ENCODE results near the gene MYL6B.
"Not testable (repeated sequence)": the region's sequence is repeated elsewhere in the genome, so short reads cannot be mapped to it uniquely, and the experiment has no call there.

MYL6B gene

DNA sequence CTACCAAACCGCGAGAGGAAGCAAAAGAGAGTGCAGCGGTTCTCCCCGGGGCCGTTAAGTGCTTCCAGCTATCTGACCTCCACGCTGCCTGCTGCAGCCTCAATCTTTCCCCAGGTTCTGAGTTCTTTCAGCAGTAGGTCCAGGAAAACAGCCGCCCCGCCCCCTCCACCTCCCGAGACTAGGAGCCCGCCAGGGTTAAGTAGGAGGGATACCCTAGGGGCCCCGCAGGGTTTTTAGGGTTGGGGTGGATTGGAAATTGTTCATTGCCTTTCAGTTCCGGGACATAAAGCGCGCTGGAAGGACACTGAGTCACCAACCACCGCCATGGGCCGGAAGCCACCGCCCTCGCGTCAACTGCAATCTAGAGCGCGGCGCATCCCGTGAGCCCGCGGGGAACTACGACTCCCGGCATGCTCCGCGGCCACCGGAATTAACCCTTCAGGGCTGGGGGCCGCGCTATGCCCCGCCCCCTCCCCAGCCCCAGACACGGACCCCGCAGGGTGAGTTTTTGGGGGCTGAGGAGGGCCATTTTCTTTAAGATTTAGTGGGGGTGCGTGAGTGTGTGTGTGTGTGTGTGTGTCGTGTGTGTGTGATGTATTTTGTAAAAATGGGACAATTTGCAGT is at the start of gene MYL6B:
Gene MYL6B, plus strand, starts transcription at position 456 of the 624 bp plus-strand sequence. CDS start 1,332 bp downstream, outside the sequence.
- Mint-ChIP-seq H3K4me1 (peaks cover 14% of the 10 kb centered on the region), H3K4me3 (peak within 1 kb of the TSS; percentile 96), H3K27me3 (no peaks in the 10 kb centered on the region), H3K27ac (peak within 1 kb of the TSS; percentile 83), H3K9me3 (no peaks in the 10 kb centered on the region), H3K36me3 (no peaks in the 10 kb centered on the region)
- DNase-seq (ENCODE audit: low spot score in 2 of 2) (peak; percentile 76 to 82), ATAC-seq (ENCODE audit: low read depth) (peak; percentile 89)

DNA sequence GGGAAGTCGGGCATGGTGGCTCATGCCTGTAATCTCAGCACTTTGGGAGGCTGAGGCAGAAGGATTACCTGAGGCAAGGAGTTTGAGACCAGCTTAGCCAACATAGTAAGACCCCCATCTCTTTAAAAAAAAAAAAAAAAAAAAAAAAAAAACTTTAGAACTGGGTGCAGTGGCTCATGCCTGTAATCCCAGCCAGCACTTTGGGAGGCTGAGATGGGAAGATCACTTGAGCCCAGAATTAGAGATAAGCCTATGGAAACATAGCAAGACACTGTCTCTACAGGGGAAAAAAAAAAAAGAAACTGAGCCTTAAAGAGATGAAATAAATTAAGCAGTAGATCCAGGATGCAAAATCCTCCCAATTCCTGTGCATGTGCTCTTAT is 49.7 kb upstream of the MYL6B start:
- DNase-seq (ENCODE audit: low spot score in 2 of 2) (no peak), ATAC-seq (ENCODE audit: low read depth) (no peak)
- Mint-ChIP-seq H3K4me3 (no peak overlapping the region), H3K9me3 (no peaks in the 10 kb centered on the region), H3K27ac (no peak overlapping the region), H3K36me3 (peaks cover 3% of the 10 kb centered on the region), H3K27me3 (peaks cover 2% of the 10 kb centered on the region), H3K4me1 (peaks cover 20% of the 10 kb centered on the region)

DNA sequence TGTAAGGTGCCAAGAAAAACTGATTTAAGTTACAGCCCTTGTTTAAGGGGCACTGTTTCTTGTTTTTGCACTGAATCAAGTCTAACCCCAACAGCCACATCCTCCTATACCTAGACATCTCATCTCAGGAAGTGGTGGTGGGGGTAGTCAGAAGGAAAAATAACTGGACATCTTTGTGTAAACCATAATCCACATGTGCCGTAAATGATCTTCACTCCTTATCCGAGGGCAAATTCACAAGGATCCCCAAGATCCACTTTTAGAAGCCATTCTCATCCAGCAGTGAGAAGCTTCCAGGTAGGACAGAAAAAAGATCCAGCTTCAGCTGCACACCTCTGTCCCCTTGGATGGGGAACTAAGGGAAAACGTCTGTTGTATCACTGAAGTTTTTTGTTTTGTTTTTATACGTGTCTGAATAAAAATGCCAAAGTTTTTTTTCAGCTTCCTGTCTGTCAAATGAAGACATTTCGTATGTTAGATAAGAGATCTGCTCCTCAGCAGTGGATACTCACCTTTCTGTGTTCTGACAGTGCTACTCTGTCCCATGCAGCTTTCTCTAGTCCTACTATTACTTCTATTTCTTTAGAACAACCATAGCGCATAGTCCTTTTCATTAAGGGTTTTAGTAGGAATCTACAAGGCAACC is 49.2 kb upstream of the MYL6B start:
- DNase-seq (ENCODE audit: low spot score in 2 of 2): no peak

DNA sequence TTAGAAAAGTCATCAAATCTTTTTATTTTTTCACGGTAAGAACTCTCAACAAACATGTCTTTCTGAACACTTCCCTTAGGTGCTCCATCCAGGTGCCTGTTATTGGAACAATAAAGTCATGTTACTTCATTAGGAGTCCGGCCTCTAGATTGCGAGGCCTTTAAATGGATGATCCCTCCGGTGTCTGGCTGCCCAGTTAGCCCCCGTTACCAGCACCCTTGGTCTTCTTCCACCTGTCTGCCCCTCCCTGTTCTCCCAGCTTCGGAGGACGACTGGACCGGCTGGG is 48.6 kb upstream of the MYL6B start:
- peak overlapping the region; percentile 85 for H3K27ac Mint-ChIP-seq
- H3K36me3 Mint-ChIP-seq: peaks cover 3% of the 10 kb centered on the region
- peaks cover 20% of the 10 kb centered on the region for H3K4me1 Mint-ChIP-seq
- no peaks in the 10 kb centered on the region for H3K27me3 Mint-ChIP-seq
- ATAC-seq (ENCODE audit: low read depth) (no peak), DNase-seq (ENCODE audit: low spot score in 2 of 2) (no peak)
- peak overlapping the region; percentile 92 for H3K4me3 Mint-ChIP-seq
- H3K9me3 Mint-ChIP-seq: no peaks in the 10 kb centered on the region

More for the DNA sequence above, 49.2 kb upstream of the MYL6B start:
- Mint-ChIP-seq H3K9me3 (no peaks in the 10 kb centered on the region), H3K27ac (peak overlapping the region; percentile 85), H3K4me3 (peak overlapping the region; percentile 92), H3K27me3 (no peaks in the 10 kb centered on the region), H3K4me1 (peaks cover 20% of the 10 kb centered on the region), H3K36me3 (peaks cover 3% of the 10 kb centered on the region)
- ATAC-seq (ENCODE audit: low read depth): no peak

DNA sequence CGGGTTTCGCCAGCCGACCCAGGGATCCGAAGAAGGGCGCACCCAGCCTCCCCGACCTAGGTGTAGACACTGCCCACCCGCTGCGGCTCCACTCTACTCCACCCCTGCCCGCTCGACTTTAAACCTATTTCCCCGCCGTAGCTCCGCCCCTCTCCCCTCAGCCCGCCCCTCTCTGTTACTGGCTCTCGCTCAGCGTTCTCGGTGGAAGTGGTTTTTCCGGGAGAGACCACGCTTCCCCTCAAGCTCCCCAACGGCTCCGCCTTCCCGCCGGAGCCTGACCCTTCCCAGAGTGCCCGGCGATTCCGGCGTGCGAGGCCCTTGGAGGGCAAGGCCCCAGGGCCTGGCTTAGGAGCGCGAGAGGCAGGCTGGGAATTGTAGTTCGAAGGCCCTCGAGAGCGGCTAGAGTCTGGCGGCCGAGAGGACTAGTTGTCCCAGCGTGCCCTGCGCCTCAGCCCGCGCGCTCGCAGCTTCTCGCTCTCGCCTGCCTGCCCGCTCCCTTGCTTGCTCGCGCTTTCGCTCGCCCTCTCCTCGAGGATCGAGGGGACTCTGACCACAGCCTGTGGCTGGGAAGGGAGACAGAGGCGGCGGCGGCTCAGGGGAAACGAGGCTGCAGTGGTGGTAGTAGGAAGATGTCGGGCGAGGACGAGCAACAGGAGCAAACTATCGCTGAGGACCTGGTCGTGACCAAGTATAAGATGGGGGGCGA is 48.1 kb upstream of the MYL6B start, which contains the start of gene PA2G4:
Gene PA2G4, plus strand, starts transcription at position 451 of the 706 bp plus-strand sequence. Its CDS starts 179 bp downstream, at position 630.
- H3K4me3 Mint-ChIP-seq: peak within 1 kb of the TSS; percentile 92
- peak; percentile 93 for ATAC-seq (ENCODE audit: low read depth)
- H3K9me3 Mint-ChIP-seq: no peaks in the 10 kb centered on the region
- H3K36me3 Mint-ChIP-seq: peaks cover 3% of the 10 kb centered on the region
- peaks cover 20% of the 10 kb centered on the region for H3K4me1 Mint-ChIP-seq
- no peaks in the 10 kb centered on the region for H3K27me3 Mint-ChIP-seq
- H3K27ac Mint-ChIP-seq: peak within 1 kb of the TSS; percentile 85
- DNase-seq (ENCODE audit: low spot score in 2 of 2): peak; percentile 83 to 89

DNA sequence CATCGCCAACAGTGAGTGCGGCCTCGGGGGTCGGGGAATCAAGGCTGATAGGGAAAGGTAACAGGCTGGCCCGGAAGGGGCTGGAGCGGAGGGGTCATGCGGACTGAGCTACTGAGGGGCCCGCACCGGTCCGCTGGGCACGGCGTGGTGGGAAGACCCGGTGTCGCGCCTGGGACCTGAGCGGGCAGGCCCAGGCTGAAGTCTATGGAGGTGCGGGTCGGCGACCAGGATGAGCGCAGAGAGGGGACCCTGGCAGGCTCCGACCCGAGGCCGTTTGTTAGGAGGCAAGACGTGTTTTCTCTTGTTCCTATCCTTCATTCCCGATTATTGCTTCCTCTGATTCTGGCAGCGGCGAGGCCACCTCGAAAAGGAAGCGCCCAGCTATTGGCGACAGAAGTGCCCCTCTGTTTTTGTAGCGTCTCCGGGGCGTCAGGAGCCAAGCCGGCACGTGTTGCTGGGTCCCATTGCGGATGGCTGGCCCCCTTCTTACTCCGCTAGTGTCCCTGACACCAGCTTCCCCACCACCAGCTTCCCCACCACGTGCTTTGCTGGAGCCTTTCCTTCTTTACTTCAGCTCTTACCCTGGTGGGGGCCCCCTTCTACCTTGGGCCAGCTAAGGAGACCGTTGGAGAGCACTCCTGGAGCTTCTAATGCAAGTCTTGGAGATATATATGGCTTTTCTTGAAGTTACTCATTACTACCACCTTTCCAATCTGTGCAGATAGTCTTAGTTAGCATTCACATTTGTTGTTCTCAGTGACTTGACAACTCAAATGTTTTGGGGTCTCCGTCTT is 47.4 kb upstream of the MYL6B start:
- DNase-seq (ENCODE audit: low spot score in 2 of 2) (no peak), ATAC-seq (ENCODE audit: low read depth) (peak; percentile 3)
- Mint-ChIP-seq H3K4me3 (peak overlapping the region; percentile 92), H3K4me1 (peaks cover 20% of the 10 kb centered on the region), H3K36me3 (peaks cover 5% of the 10 kb centered on the region), H3K27me3 (no peaks in the 10 kb centered on the region), H3K9me3 (no peaks in the 10 kb centered on the region), H3K27ac (peak overlapping the region; percentile 85)

DNA sequence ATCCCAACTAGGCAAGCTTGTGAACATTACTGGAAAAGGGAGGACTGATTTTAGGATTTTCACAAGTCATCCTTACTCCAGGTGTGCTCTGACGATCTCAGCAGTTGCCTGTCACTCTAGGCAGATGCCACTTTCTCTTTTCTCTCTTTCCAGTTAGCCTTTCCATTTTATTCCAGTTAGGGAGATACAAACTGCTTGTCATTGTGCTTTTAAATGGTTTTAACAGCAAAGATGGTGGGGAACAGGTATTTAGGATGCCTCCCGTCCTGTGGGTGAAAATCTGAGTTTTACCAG is 46.8 kb upstream of the MYL6B start:
- Mint-ChIP-seq H3K27me3 (no peaks in the 10 kb centered on the region), H3K4me3 (peak overlapping the region; percentile 92), H3K27ac (peak overlapping the region; percentile 85), H3K9me3 (no peaks in the 10 kb centered on the region), H3K36me3 (peaks cover 8% of the 10 kb centered on the region), H3K4me1 (peaks cover 20% of the 10 kb centered on the region)
- no peak for DNase-seq (ENCODE audit: low spot score in 2 of 2)
- ATAC-seq (ENCODE audit: low read depth): no peak

DNA sequence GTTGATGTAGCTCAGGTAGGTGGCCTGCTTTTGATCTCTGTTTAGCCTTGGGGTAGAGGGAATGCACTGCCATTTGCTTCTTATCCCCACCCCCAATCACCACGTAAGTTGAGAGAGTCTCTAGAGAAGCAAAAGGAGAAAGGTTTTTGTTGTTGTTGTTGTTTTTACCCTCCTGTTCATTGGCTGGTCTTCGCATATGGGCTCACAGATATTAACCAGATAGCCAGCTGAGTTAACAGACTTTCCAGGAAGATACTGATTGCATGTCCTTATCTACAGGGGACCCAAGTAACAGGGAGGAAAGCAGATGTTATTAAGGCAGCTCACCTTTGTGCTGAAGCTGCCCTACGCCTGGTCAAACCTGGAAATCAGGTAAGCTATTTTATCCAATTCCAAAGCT is 45.1 kb upstream of the MYL6B start:
- Mint-ChIP-seq H3K4me3 (no peak overlapping the region), H3K27me3 (no peaks in the 10 kb centered on the region), H3K9me3 (no peaks in the 10 kb centered on the region), H3K4me1 (peaks cover 20% of the 10 kb centered on the region), H3K27ac (peak overlapping the region; percentile 67), H3K36me3 (peaks cover 15% of the 10 kb centered on the region)
- ATAC-seq (ENCODE audit: low read depth) (no peak), DNase-seq (ENCODE audit: low spot score in 2 of 2) (no peak)

DNA sequence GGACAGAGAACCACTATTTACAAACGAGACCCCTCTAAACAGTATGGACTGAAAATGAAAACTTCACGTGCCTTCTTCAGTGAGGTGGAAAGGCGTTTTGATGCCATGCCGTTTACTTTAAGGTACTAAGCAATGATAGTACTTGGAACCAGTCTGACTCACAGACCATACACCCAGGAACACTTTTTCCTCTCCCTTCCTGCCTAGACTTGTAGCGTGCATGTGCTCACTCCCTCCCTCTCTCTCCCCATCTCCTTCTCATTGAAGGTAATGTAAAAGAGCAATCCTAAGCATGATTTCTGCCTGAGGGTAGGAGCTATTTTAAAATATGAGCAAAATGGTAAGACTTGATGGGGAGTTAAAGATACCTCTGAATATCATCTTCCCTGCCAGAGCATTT is 41.8 kb upstream of the MYL6B start:
- H3K4me1 Mint-ChIP-seq: peaks cover 9% of the 10 kb centered on the region
- H3K36me3 Mint-ChIP-seq: peaks cover 21% of the 10 kb centered on the region
- ATAC-seq (ENCODE audit: low read depth): no peak
- H3K9me3 Mint-ChIP-seq: no peaks in the 10 kb centered on the region
- no peaks in the 10 kb centered on the region for H3K27me3 Mint-ChIP-seq
- H3K4me3 Mint-ChIP-seq: no peak overlapping the region
- DNase-seq (ENCODE audit: low spot score in 2 of 2): no peak
- no peak overlapping the region for H3K27ac Mint-ChIP-seq

DNA sequence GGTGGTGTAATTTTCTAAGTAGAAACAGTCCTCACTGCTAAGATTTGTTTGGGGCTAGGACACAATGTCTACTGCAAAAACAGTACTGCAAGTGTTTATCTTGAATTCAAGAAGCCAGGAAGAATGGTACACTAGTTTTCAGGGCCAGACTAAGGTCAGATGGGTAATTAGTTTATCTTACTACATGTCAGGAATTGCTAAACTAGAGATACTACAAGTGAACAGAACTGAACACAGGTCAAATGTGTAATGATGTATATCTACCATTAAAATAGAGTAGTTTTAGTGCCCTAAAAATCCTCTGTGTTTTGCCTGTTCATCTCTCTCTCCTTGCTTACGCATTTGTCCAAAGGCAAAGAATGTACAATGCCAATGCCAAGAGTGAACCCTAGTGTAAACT is 38.3 kb upstream of the MYL6B start:
- no peak for ATAC-seq (ENCODE audit: low read depth)
- Mint-ChIP-seq H3K36me3 (peaks cover 29% of the 10 kb centered on the region), H3K4me1 (peaks cover 15% of the 10 kb centered on the region), H3K27ac (no peak overlapping the region), H3K27me3 (no peaks in the 10 kb centered on the region), H3K4me3 (peak overlapping the region; percentile 21), H3K9me3 (no peaks in the 10 kb centered on the region)
- DNase-seq (ENCODE audit: low spot score in 2 of 2): no peak

DNA sequence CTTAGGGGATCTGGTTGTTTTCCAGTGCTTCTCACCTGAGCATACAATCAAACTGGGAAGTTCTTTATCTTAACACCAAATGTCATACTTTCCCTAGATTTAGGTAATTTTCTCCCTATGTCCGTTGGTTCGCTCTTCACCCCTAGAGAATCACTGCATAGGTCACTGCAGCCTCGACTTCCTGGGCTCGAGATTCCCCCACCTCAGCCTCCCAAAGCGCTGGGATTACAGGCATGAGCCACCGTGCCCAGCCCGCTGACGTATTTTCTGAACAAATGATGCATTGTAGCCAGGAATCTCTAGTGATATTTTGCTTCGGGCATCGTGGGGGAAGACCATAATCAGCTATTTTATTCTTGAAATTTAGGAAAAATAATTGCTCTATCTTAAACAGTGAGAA is 37.1 kb upstream of the MYL6B start:
- Mint-ChIP-seq H3K4me1 (peaks cover 21% of the 10 kb centered on the region), H3K36me3 (peaks cover 25% of the 10 kb centered on the region), H3K4me3 (peak overlapping the region; percentile 99), H3K27me3 (no peaks in the 10 kb centered on the region), H3K9me3 (no peaks in the 10 kb centered on the region), H3K27ac (peak overlapping the region; percentile 99)
- DNase-seq (ENCODE audit: low spot score in 2 of 2): no peak
- no peak for ATAC-seq (ENCODE audit: low read depth)

DNA sequence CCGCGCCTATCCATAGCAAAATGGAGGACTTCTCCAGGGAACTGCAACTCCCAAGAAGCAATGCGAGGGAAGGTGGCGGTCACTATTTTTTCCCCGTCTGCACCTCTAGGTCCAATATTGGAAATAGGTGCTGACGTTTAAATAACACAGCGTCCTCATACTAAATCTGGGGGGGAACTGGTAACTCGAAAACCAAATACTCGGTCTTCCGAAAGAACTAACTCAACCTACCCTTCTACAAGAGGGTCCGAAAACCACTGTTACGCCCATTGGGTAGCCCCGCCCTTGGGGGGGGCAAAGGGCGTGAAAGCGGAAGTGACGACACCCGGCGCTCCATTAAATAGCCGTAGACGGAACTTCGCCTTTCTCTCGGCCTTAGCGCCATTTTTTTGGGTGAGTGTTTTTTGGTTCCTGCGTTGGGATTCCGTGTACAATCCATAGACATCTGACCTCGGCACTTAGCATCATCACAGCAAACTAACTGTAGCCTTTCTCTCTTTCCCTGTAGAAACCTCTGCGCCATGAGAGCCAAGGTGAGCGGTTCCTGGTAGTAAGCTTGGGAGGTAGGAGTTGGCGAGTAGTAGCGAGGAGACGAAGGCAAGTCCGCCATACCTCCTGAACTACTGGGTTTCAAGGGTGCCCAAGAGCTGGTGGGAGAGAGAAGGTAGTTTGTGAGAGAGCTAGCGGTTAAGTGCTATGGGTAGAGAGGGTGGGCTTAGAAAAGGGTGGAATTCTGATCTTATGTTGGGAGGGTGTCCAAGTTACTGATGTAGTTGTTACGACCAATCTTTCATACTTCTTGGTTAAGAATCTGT is 35.9 kb upstream of the MYL6B start, which contains the start of gene RPL41:
Gene RPL41, plus strand, starts transcription at position 367 of the 815 bp plus-strand sequence.
- Mint-ChIP-seq H3K4me3 (peak within 1 kb of the TSS; percentile 99), H3K4me1 (peaks cover 21% of the 10 kb centered on the region), H3K36me3 (peaks cover 25% of the 10 kb centered on the region), H3K27ac (peak within 1 kb of the TSS; percentile 99), H3K27me3 (no peaks in the 10 kb centered on the region), H3K9me3 (no peaks in the 10 kb centered on the region)
- DNase-seq (ENCODE audit: low spot score in 2 of 2): peak; percentile 94 to 96
- ATAC-seq (ENCODE audit: low read depth): peak; percentile 51

DNA sequence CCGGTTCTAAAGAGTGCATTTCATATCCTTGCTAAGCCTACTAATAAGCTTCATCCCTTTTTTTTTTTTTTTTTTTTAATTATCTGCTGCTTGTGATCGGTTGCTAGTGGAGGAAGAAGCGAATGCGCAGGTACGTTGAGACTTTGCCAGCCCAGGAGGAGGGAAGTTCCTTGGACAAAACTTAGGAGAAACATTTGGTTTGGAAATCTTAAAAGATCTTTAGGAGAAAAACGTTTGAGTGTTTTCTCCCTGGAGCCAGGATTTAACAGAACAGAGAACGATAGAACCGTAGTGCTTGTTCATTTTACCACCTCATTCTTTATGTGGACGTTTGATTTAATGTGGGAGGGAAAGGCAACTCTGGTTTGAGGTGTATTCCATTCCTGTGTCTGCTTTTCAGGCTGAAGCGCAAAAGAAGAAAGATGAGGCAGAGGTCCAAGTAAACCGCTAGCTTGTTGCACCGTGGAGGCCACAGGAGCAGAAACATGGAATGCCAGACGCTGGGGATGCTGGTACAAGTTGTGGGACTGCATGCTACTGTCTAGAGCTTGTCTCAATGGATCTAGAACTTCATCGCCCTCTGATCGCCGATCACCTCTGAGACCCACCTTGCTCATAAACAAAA is 35.2 kb upstream of the MYL6B start:
- Mint-ChIP-seq H3K27ac (peak overlapping the region; percentile 99), H3K4me1 (peaks cover 21% of the 10 kb centered on the region), H3K4me3 (peak overlapping the region; percentile 99), H3K36me3 (peaks cover 27% of the 10 kb centered on the region)
- not testable (repeated sequence) for ATAC-seq (ENCODE audit: low read depth); H3K27me3 Mint-ChIP-seq; DNase-seq (ENCODE audit: low spot score in 2 of 2); H3K9me3 Mint-ChIP-seq

All from memory B cell (primary cell).